PC-9 (cell line): ENCODE results near the gene ODC1.

Experiments
- CTCF ChIP-seq: fragments of 200-600 bp; sonication (generic); conservative IDR thresholded peaks from 2 replicates; pipeline ENCODE4 v1.6.1; 2017; ENCODE audit warnings: mixed run types, antibody characterized with exemption, mild to moderate bottlenecking, moderate library complexity
- EZH2 ChIP-seq: fragments of 200-600 bp; sonication (generic); IDR thresholded peaks from 2 replicates; pipeline ENCODE4 v1.8.0; 2017; ENCODE audit warnings: antibody characterized with exemption, low read depth

DNA sequence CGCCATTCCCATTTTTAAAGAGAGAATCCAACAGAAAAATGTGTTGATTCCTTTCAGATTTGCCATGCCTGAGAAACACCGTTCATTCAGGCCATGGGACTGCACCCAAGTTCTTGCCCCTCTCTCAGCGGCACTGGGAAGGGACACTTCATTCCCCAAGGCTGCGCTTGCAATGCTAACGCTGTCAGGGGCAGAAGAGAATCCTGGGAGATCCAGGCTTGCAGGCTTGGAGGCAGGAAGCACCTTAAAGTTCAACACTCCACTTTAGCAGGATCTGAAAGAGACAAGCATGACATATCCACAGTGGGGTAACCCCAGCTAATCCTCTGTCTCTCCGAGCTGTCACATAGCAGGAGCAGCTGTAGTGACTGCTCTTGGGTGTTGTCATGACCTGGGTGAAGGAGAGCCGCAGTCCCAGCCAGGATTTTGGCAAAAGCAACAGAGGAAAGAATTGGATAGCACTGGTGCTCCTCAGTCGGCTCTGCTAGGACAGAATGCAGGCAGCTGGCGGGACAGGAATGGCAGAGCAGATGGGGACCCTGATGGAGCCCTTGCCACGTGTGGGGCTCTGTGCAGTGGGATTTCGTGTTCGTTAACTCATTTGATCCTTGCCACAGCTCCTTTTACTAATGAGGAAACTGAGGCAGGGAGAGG lies 22.0 kb upstream of the ODC1 start:
- TF ChIP-seq EZH2 = no peak
- TF ChIP-seq CTCF = no peak
